Measurements from ENCODE around the gene PECR.

DNA sequence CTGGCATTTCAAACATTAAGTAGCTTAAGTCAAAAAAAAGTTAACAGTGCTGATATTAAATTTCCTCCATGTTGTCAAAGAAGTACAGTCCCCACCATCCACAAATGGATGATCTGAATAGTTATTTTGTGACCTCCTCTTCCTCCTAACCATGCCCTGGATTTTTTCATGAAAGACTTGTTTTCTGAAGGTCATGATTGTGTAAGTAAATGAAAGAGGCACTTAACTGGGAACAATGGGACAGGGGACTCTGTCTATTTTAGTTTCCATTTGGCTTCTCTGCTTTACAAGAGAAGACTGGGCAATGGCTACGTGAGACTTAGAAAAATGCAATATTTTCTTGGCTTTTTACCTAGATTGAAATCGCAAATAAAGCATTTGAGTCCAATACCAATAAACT is 32.2 kb downstream of the PECR start:
- TF ChIP-seq CTCF (IDR thresholded peaks at IDR 0.05) (no peak), EP300 (IDR thresholded peaks at IDR 0.05) (no peak), POLR2A (IDR thresholded peaks at IDR 0.05) (no peak)
